Stimulated activated CD4-positive, alpha-beta T cell treated with anti-CD3 and anti-CD28 coated beads, Interleukin-15, amount 100 ng/mL, for 48 hours (primary cell): ENCODE measurements around the gene CABLES2.

Experiments used
- DNase-seq, 2 donors: peaks; one replicate each; pipeline ENCODE4 v3.0.0-alpha.2; 2020; ENCODE audit warnings: low read depth in 2 of 2

The CABLES2 gene, protein sequence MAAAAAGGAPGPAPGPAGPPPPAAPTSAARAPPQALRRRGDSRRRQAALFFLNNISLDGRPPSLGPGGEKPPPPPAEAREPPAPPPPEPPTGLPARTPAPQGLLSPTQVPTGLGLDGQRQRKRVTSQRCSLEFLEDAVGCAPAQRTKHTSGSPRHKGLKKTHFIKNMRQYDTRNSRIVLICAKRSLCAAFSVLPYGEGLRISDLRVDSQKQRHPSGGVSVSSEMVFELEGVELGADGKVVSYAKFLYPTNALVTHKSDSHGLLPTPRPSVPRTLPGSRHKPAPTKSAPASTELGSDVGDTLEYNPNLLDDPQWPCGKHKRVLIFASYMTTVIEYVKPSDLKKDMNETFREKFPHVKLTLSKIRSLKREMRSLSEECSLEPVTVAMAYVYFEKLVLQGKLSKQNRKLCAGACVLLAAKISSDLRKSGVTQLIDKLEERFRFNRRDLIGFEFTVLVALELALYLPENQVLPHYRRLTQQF

DNA sequence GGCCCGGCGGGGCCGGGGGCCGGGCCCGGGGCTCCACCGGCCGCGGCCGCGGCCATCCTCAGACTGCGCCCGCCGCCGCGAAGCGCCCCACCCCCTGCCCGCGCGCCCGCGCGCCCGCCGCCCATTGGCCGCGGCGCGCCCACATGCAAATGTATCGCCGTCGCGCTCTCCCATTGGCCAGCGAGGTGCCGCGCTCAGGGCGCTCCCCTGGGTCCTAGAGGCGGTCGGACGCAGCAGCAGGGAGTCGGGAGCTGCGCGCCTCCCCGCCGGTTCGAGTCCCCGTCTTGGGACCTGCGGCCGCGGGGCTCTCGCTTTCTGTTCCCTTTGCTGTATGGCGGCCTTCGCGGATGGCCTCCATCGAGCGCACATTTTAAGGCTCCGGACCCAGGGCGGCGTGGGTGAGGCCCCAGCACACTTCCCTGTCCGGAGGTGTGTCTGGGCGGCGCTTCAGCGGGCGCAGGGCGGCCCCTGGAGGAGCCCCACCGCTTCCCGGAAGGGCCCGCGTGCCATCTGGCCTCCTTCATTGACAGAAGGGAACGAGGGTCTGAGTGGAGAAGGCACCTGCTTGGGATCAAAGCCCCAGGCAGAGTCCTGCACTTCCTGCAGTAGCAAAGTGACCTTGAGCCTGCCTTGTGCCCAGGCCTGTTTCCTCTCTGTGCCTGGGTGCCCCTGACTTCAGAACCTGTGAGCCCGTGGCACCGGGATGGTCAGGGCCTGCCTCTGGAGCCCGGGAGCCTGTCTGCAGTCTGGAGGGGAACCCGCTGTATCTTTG, at the start of gene CABLES2:
TSS of gene CABLES2 (minus strand) at position 65 of the 772 bp plus-strand sequence. CDS start at position 56, 9 bp downstream.
- DNase-seq, result peak; percentile 86 to 87

DNA sequence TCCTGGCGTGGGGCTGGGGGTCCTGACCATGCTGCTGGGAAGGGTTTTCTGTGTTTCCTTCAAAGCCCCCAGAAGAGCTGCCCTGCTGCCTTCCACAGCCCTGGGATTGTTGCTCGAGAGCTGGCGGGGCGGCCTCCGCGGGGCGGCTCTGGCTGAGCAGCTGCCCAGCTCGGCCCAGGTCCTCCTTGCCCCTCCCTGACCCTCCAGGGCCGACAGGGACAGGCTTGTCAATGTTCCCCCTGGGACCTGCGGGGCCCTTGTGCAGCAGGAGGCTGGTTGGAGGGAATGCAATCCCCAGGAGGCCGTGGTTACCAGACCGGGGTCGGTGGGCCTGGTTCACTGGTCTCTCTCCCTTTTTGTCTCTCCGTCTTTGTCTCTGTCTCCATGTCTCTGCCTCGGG, 48.8 kb upstream of the CABLES2 start:
- no peak for DNase-seq

DNA sequence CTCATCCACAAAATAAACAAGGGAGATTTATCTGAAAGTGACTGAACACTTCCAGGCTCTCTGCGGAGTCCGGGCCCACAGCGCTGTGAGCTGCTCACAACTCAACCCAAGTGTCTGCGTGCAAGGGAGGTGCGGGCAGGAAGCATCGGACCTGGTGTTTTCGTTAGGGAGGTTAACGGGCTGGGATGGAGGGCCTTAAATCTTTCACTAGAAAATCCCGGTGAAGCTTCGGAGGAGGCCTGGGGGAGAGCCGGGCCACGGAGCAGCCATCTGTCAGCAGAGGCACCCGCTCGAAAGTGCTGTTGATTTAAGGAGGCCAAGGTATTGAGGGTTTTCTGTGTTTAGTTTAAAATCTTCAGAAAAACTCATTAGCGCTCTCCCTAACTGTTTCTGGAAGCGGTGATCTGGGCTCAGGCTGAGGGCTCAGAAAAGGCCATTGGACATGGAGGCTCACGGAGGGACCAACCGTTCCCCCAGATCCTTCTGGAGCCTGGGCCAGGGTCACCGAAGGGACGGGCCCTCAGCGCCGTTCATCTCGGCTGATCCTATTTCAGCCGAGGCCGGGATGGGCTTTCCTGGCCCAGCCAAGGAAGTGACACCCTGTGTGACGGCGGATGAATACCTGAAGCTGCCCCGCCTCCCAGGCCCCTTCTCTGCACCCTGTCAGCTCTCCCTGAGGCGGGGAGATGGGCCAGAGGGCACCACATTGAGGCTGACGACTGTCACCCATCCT, 48.0 kb upstream of the CABLES2 start:
- DNase-seq, result no peak

DNA sequence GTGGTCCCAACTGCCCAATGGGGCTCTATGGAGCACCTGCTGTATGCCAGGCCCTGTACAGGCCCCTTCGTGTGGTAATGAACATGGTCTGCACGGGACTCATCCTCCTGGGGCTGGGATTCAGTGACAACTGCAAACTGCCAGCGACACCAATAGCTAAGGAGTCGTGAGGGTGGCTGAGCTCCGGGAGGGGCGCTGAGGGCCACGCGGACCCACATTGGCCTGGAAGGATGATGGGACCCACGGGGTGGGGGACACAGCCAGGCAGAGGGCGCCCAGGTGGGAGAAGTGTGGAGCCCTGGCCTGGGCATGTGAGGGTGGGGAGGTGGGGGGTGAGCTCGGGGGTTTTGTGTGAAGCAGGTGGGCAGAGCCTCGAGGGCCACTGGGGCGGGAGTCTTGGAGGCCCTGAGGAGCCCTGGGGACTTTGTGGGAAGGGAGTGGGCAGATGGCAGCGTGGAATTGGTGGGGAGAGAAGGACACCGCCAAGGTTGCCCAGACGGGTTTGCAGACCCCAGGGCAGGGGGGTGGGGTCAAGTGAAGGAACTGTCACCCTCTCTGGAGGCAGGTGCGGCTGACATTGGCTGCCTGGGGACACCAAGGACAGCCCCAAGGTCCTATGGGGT, 46.2 kb upstream of the CABLES2 start:
- DNase-seq, result no peak

DNA sequence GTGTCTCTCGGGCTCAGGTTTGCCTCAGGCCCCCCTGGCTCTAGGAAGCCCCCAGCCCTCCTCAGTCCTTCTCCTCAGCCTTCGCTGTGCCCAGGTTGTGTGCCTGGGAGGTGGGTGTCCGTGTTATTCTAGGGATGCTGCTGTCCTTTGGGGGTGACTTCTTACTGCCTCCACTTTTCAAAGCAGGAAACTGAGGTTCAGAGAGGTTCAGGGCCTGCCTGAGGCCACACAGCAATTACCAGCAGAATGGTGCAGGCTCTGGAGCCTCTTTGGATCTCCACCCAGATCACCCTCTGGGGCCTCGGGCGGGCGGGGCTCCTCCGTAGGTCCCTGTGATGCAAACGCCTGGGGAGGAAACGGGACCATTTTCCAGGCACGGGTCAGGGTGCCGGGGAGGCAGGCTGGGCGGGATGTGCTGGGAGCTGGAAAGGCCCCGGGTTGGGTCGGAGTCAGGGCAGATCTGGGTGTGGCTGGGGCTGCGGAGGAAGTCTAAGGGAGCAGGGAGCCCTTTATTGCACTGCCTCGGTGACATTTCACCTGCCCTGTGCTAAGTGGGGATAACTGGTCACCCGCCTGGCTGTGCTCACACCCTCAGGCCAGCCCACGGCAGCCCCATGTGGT, 45.5 kb upstream of the CABLES2 start:
- no peak for DNase-seq

DNA sequence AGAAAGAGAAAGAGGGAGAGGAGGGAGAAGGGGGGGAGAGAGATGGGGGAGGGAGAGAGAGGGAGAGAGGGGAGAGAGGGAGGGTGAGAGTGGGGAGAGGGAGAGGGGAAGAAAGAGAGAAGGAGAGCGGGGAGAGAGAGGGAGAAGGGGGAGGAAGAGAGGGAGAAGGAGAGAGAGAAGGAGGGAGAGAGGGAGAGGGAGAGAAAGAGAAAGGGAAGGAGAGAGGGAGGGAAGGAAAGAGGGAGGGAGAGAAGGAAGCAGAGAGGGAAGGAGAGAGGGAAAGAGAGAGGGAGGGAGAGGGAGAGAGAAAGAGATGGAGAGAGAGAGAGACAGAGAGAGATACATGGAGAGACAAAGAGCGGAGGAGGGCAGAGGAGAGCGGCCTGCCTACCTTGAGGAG, 44.9 kb upstream of the CABLES2 start:
- DNase-seq, result no peak

DNA sequence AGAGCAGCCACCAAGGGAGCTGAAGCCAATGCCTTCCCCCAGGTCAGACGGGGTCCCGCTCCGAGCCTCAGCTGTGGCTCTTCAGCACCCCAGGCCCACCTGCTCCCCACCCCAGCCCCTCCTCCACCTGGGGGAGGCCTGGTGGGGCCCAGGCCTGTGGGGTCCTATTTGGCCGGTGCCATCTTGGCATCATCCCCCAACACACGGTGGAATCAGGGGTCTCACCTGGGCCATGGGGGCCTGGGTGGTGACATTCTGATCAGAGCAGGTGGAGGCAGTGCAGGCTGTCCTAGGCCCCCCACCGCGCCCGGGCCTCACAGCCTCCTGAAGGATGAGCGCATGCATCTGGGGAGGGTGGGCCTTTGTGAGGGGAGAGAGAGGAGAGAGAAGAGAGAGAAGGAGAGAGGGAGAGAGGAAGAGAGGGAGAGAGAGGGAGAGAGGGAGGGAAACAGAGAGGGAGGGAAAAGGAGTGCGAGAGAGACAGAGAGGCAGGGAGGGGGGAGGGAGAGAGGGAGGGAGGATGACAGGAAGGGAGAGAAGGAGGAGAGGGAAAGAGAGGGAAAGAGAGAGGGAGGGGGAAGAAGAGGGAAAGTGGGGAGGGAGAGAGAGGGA, 44.2 kb upstream of the CABLES2 start:
- DNase-seq, result no peak

DNA sequence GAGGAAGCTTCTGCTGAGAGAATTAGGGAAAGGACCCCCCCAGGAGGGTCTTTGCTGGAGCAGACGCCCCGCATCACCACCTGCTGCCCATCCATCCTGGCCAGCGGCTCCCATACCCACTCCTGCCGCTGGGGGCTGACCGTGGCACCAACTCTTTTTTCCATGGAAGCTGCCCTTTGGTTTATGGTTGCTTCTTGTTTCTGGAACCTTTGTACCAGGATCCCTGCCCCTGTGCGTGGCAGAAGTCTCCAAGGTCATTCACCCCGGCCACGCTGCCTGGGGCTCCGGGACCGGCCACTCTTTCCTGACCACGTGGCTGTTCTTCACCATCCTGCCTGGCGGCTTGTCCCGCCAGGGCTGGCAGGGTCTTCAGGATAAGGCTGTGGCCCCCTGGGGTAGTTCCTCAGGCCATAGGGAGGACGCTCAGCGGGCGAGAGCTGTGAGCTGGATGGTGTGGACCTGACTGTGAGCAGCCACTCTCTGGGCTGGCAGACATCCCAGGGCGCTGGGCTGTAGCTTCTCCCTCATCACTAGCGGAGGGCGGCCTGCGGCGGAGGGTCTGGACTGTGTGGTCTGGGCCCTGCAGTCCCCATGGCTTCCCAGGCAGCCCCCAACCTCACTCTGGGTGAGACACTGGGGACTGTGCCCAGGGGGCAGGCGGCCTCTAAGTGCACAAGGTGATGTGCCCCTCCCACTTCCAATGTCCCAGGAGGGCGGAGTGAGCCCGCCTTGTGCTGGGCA, 43.0 kb upstream of the CABLES2 start:
- no peak for DNase-seq

DNA sequence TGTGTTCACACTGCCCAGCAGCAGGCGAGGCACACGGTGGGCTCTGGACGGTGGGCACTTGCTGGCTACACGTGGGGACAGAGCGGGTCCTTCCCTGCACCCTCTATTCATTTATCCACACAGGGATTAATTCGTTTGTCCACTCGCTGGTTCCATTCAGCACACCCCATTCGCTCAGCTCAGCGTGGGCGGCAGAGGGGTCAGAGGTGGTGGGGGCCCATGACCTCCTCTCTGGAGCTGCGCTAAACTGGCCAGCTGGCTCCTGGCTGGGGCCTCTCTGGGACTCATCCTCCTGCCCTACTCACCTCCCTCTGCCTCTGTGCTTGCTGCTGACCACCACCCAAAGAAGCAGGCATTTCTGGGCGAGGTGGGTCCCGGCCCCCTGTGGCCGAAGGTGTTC, 41.7 kb upstream of the CABLES2 start:
- DNase-seq, result no peak

DNA sequence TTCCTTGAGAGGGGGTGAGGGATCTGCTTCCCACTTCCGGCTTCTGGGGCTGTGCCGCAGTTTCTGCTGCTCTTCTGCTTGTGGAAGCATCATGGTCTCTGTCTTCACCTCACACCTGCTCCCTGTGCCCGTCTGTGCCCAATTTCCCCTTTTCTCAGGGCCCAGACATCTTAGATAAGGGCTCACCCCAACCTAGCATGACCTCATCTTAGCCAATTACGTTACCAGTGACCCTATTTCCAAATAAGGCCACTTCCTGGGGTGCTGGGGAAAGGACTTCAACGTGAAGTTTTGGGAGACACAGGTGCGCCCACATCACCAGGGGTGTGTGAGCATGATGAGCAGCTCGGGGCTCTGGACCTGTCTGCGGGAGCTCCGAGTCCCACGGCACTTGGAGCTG, 41.0 kb upstream of the CABLES2 start:
- no peak for DNase-seq

DNA sequence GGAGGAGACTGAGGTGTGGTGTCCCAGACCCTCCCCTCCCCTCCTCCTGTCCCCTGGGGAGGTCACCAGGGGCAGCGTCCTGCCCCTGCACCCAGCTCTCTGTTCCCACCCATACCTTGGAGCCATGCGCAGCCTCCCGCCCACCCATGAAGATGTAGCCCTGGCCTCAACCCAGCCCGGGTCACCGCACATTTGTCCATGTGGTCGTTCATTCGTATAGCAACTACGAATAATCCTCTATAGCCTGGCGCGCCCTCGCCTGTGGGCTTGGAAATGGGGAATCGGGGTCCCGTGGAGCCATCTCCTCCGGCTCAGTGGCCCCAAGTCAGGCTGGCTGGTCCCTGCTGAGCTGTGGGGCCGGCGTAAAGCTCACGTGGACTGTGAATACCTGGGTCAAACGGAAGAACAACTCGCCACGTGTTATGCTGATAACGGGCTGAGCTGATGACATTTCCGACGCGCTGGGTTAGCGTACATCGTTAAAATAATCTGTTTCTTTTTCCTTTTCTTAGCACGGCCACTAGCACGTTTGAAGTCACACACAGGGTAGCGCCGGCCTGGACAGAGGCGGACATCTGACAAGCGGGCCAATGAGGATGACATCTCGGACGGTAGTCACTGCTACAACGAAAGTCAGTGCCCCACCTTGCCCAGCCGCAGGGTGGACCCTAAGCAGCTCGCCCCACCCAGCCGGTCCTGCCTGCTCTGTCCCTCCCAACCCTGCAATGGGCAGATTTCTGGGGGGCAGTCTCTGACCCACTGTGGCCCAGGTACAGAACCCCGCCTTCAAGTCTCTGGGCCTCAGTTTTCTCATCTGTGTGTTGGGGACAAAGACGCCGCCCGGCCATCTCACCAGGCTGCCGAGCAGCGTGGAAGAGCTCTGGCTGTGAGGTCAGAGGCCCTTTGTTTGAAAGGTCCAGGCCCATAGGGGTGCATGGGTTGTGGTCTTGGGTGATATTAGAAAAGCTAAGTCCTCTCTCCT, 40.1 kb upstream of the CABLES2 start:
- DNase-seq, result no peak

DNA sequence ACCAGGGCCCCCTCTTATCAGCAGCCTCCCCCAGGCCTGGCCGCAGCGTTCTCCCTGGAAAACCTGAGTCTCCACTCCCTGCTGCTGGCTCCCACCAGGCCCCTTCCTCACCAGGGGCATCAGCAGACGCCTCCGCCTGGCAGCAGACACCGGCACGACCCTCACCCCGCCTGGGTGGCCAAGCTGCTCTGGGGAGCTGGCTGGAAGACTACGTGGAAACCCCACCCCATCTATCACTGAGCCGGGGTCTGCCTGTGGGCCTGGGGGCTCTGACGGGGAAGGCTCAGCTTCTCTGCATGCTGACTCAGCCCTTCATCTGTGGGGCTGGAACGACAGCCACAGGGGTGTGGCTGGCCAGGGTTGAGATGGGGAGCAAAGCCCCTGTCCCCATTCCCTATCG, 39.4 kb upstream of the CABLES2 start:
- no peak for DNase-seq

DNA sequence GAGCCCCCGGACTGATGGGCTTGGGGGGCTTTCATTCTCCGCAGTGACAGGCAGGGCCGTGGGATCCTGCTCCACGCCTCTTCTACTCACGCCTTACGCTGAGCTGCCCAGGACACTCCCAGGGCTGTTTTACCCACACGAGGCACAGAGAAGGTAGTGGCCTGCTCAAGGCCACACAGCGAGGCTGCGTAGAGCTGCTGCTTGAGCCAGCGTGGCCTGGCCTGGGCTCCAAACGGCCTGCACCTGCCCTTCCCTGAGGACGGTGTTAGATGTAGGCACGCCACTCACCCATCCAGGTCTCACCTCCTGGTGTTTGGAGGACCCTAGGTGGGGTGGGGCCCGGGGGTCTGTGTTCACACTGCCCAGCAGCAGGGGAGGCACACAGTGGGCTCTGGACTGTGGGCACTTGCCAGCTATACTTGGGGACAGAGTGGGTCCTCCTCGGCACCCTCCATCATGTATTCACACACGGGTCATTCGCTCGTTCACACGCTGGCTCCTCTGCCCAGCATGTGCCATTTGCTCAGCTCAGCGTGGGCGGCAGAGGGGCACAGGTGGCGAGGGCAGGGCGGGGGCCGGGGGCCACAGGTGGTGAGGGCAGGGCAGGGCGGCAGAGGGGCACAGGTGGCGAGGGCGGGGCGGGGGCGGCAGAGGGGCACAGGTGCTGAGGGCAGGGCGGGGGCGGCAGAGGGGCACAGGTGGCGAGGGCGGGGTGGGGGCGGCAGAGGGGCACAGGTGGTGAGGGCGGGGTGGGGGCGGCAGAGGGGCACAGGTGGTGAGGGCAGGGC, 38.7 kb upstream of the CABLES2 start:
- DNase-seq, result no peak

DNA sequence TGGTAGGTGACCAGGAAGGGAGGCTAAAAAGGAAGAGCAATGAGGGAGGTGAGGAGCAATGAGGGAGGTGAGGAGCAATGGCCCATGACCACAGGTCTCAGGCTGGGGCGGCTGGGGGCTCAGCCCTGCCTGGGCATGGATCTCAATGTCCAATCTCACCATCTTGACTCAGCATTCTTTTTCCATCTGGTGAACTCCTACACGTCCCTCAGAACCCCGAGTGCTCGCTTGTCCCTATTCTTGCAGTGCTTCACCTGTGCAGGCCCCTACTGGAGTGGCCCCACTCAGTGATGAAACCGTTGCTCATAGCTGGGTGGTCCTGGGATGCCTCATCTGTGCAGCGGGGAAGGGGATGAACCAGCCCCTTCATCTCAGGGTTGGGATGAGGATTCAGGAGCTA, 37.2 kb upstream of the CABLES2 start:
- no peak for DNase-seq

DNA sequence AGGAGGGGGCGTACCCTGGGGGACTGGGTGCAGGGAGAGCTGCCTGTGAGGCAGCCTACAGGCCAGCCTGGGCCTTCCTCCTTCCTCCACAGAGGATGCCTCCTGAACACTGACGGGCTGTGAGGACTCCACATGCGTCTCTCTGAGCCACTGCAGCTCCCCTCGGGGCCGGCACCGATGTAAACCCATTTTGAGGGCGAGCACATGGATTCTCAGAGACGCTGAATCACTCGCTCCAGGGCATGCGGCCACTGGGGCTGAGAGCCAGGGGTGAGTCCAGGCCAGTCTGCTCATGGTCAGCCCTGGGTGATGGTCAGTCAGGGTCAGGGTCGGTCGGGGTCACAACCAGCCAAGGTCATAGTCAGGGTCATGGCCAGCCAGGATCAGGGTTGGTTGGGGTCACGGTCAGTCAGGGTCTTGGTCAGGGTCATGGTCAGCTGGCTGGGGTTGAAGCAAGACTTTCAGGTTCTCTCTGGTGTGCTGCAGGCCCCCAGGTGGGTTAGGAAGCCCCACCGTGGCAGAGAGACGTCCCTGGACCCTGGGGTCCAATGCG, 35.0 kb upstream of the CABLES2 start:
- DNase-seq, result no peak

DNA sequence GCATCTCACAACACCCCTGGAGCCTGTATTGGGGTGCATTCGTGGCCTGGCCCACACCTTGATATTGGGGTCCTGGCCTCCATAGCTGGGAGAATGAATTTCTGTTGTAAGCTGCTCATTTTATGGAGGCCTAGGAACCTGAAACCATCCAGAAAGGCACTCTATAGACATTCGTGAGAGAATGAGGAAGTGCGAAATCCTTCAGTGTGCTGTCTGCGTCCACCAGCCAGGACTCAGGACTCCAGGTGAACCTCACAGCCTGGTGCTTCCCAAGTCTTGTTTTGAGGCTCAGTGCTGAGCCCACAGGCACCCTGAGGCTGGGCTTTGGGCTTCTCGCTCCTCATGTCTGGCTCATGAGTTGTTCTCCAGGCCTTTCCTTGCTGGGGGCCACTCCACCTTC, 32.1 kb upstream of the CABLES2 start:
- no peak for DNase-seq

DNA sequence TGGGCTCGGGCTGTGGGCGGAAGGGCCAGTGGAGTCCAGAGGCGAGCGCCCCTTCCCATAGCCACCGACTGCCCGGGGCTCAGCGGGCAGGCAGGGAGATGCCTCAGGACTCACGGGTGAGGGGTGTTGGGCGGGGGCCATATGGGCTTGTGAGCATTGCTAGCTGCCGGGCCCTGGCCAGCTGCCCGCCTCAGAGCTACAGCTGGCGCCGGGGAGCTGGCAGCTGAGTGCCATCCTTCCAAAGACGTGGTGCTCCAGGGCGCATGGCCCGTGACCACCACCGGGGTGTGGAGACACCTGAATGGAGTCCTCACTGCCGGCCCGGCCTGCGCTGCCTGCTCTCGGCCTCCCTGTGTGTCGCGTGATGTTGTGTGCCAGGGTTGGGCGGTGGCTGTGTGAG, 30.8 kb upstream of the CABLES2 start:
- no peak for DNase-seq

DNA sequence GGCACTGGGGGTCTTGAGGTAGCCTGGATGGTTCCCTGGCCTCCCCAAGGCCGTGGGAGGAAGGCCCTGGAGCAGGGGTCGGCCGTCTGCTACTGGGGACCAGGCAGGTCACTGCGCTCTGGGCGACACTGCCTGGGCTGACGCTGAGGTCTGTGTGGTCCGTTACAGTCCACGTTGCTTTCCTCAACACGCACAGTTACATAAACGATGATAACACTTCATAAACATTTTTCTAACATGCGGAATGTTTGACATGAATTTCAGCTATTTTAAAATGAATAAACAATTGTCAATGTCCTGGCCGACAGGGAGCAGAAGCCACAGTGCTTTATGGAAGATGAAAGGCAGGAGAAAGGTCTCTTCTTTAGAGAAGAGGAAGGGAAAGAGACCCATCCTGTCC, 30.4 kb upstream of the CABLES2 start:
- no peak for DNase-seq
